Esophagus squamous epithelium (tissue), 5 donors: Measurements from ENCODE around the gene C1QL2. TPM values are rescaled to one million over a fixed set of nuclear protein-coding genes. Genes with fewer than 3 reads are reported as not detected.

Experiments used
- DNase-seq: peaks from one replicate; lab custom pipeline; 2025; lab: John Stamatoyannopoulos, UW
- H3K27ac ChIP-seq, 4 donors: fragments of 200-600 bp; sonication (generic); one replicate each; pipeline ENCODE4 v1.5.1; 2016 to 2019; ENCODE audit warnings: mild to moderate bottlenecking in 1 of 4
- H3K27me3 ChIP-seq, 4 donors: fragments of 200-600 bp; sonication (generic); 1 replicate in 3 of 4; 2 replicates in 1 of 4; pipeline versions ENCODE4 v1.5.1 to v1.6.0; 2017 to 2021; ENCODE audit warnings: antibody characterized with exemption in 1 of 4
- H3K36me3 ChIP-seq, 3 donors: fragments of 200-600 bp; sonication (generic); one replicate each; pipeline ENCODE4 v1.5.1; 2016 to 2019
- H3K4me1 ChIP-seq, 3 donors: fragments of 200-600 bp; sonication (generic); one replicate each; pipeline ENCODE4 v1.5.1; 2017 to 2019
- H3K4me3 ChIP-seq, 4 donors: fragments of 200-600 bp; sonication (generic); 1 replicate in 3 of 4; 2 replicates in 1 of 4; pipeline ENCODE4 v1.5.1; 2016 to 2019; ENCODE audit warnings: mild to moderate bottlenecking in 2 of 4, moderate library complexity in 1 of 4
- H3K9me3 ChIP-seq, 3 donors: fragments of 200-600 bp; sonication (generic); one replicate each; pipeline ENCODE4 v1.5.1; 2016 to 2019
- POLR2A ChIP-seq, 4 donors: fragments of 450-650 bp; IDR thresholded peaks; one replicate each; pipeline ENCODE4 v1.6.1; 2017; ENCODE audit warnings: antibody characterized with exemption in 4 of 4, mild to moderate bottlenecking in 4 of 4, moderate library complexity in 3 of 4
- WGBS, 2 donors: methylation state at CpG; one replicate each; pipeline ENCODE4 v1.1.5; 2018; 5-methylcytosine and 5-hydroxymethylcytosine counted together
- intact Hi-C: fragments of 100-400 bp; cut with DNase I; formaldehyde crosslinking; loops from one replicate; pipeline ENCODE4 v1.15.0; 2022
- total RNA-seq, 4 donors: library from RNA; depleted of rRNA; stranded (reverse); fragments of >200 nt; gene quantifications; one replicate each; pipeline ENCODE4 v1.1.0, GENCODE V29; 2016
- TF ChIP-seq, protein P1 (sequence below), 6 experiments: fragments of 450-650 bp in 4 of 6; fragments of 200-600 bp in 2 of 6; sonication (generic) in 2 of 6; IDR thresholded peaks; one replicate each; pipeline ENCODE4 v1.5.1; 2016 to 2019; ENCODE audit warnings: antibody characterized with exemption in 6 of 6, mild to moderate bottlenecking in 4 of 6, moderate library complexity in 4 of 6
- donor health status: DM: yes; HTN: yes; CAD: no.

The C1QL2 gene
- total RNA-seq, 4 donors from 2014 or later: not detected

DNA sequence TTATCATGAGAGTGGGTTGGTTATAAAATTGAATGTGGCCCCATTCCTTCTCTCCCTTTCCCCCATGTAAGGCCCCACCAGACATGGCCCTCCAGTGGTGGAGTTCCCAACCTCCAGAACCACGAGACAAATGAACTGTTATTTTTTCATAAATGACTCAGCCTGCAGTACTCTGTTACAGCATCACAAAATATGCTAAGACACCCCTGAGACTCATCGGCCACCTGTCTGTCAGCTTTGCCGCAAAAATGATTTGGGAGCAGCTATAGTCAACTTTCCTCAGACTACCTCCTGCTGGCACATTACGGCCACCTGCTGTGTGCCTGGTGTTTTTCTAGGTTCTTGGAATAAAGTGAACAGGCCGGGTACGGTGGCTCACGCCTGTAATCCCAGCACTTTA, 21.4 kb upstream of the C1QL2 start:
- H3K27me3 ChIP-seq: no peaks in the 10 kb centered on the region
- TF ChIP-seq POLR2A (IDR thresholded peaks at IDR 0.05): no peak
- TF ChIP-seq, protein P1, sequence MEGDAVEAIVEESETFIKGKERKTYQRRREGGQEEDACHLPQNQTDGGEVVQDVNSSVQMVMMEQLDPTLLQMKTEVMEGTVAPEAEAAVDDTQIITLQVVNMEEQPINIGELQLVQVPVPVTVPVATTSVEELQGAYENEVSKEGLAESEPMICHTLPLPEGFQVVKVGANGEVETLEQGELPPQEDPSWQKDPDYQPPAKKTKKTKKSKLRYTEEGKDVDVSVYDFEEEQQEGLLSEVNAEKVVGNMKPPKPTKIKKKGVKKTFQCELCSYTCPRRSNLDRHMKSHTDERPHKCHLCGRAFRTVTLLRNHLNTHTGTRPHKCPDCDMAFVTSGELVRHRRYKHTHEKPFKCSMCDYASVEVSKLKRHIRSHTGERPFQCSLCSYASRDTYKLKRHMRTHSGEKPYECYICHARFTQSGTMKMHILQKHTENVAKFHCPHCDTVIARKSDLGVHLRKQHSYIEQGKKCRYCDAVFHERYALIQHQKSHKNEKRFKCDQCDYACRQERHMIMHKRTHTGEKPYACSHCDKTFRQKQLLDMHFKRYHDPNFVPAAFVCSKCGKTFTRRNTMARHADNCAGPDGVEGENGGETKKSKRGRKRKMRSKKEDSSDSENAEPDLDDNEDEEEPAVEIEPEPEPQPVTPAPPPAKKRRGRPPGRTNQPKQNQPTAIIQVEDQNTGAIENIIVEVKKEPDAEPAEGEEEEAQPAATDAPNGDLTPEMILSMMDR (IDR thresholded peaks at IDR 0.05): no peak
- intact Hi-C loops: no loop called here

GRCh38 chr2:119179202-119179601, 20.7 kb upstream of the C1QL2 start:
- Histone ChIP-seq H3K36me3 (no peaks in the 10 kb centered on the region), H3K27ac (no peak overlapping the region), H3K27me3 (no peaks in the 10 kb centered on the region), H3K4me1 (no peaks in the 10 kb centered on the region), H3K4me3 (no peak overlapping the region), H3K9me3 (no peaks in the 10 kb centered on the region)
- DNase-seq: no peak
- TF ChIP-seq, protein P1 (IDR thresholded peaks at IDR 0.05): no peak
- TF ChIP-seq POLR2A (IDR thresholded peaks at IDR 0.05): no peak
- WGBS, 2 donors: 25 to 65% methylated on average over 1 to 2 of the region's 2 CpGs
- intact Hi-C loops: no loop called here

More for the DNA sequence above, 21.4 kb upstream of the C1QL2 start:
- Histone ChIP-seq H3K36me3 (no peaks in the 10 kb centered on the region), H3K4me1 (no peaks in the 10 kb centered on the region), H3K27ac (no peak overlapping the region), H3K4me3 (no peak overlapping the region), H3K9me3 (no peaks in the 10 kb centered on the region)
- DNase-seq: no peak
- 76 to 84% methylated on average over 4 to 7 of the region's 7 CpGs for WGBS, 2 donors

- Histone ChIP-seq H3K27me3 (no peaks in the 10 kb centered on the region), H3K4me1 (no peaks in the 10 kb centered on the region), H3K4me3 (no peak overlapping the region), H3K36me3 (no peaks in the 10 kb centered on the region), H3K27ac (no peak overlapping the region), H3K9me3 (no peaks in the 10 kb centered on the region)
- DNase-seq: no peak
- no peak for TF ChIP-seq POLR2A (IDR thresholded peaks at IDR 0.05)
- TF ChIP-seq, protein P1 (IDR thresholded peaks at IDR 0.05): no peak
- intact Hi-C loops: no loop called here
- no CpG with 5 or more reads among the region's 6 CpGs for WGBS, 2 donors
Measured at GRCh38 chr2:119178776-119179175, 20.2 kb upstream of the C1QL2 start.

DNA sequence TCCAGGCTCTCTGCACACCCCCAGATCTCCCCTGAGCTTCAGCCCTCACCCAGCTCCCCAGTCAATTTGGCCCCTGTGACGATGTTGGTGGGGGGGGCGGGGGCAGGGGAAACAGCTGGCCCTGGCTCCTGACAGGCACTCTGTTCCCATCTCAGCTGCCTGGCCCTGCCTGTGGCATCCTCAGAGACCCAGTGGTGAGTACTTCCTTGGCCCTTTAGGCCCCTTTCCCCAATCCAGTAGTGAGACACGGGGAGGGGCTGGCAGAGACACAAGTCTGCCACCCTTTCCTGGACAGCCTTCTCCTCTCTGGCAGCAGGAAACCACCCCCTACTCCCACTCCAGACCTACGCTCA, 19.3 kb upstream of the C1QL2 start:
- 42% methylated on average over 2 to 4 of the region's 4 CpGs for WGBS, 2 donors
- Histone ChIP-seq H3K27me3 (no peaks in the 10 kb centered on the region), H3K4me1 (no peaks in the 10 kb centered on the region), H3K36me3 (no peaks in the 10 kb centered on the region), H3K27ac (no peak overlapping the region), H3K4me3 (no peak overlapping the region), H3K9me3 (no peaks in the 10 kb centered on the region)
- intact Hi-C loops: no loop called here
- DNase-seq: no peak
- TF ChIP-seq, protein P1 (IDR thresholded peaks at IDR 0.05): no peak
- TF ChIP-seq POLR2A (IDR thresholded peaks at IDR 0.05): no peak

DNA sequence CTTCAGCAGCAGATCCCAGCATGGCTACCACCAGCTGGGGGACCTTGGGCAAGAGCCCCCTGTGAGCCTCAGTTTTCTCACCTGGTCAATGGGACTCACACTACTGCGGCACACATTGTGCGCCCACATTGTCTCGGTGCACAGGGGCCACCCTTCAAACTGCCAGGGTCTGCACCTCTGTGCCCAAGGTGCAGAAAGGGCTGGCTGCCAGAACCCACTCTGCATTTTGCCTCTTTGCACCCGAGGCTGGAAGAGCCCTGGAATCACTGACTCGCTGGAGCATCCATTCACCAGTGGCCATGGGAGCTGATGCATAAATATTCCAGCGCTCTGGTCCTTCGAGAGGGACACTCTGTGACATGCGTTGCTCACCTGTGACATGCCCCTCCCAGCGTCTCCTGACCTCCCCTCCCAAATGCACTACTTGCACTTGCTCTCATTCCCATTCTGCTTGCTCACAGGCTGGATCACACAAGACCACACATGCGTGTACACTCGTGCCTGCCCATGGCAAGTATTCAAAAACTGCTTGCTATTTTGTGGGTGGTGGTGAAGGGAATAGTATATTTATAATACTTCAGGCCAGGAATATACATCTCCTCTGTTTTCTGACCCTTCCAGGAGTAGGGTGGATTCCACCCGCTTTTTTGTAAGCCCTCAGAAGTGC, 18.8 kb upstream of the C1QL2 start:
- Histone ChIP-seq H3K9me3 (no peaks in the 10 kb centered on the region), H3K4me1 (no peaks in the 10 kb centered on the region), H3K27me3 (no peaks in the 10 kb centered on the region), H3K27ac (no peak overlapping the region), H3K4me3 (no peak overlapping the region), H3K36me3 (no peaks in the 10 kb centered on the region)
- no peak for DNase-seq
- intact Hi-C loops: no loop called here
- WGBS, 2 donors: 29 to 52% methylated on average over 6 to 8 of the region's 12 CpGs
- TF ChIP-seq, protein P1 (IDR thresholded peaks at IDR 0.05): no peak
- TF ChIP-seq POLR2A (IDR thresholded peaks at IDR 0.05): no peak
